K562 (cell line): ENCODE data around the gene MTA2. TPM values are rescaled to one million over a fixed set of nuclear protein-coding genes. Genes with fewer than 3 reads are reported as not detected.

Experiments
- CBFA2T3 ChIP-seq: fragments of 450-650 bp; IDR thresholded peaks from 2 replicates; pipeline ENCODE4 v1.6.1; 2017
- CREBBP ChIP-seq: IDR thresholded peaks from one replicate; pipeline ENCODE4 v1.6.1; 2012; ENCODE audit warnings: low read depth, mild to moderate bottlenecking, control low read depth, inconsistent platforms, low read length
- CUX1 ChIP-seq: fragments of 200-800 bp; sonication (Bioruptor generic); IDR thresholded peaks from 2 replicates; pipeline ENCODE4 v1.6.1; 2016; ENCODE audit warnings: missing genetic modification characterization, missing compliant biosample characterization
- FOS ChIP-seq: IDR thresholded peaks from 3 replicates; pipeline ENCODE4 v1.6.1; 2011; ENCODE audit not compliant: insufficient read length; ENCODE audit errors: extremely low read depth
- GTF2B ChIP-seq: IDR thresholded peaks from 2 replicates; pipeline ENCODE4 v1.6.1; 2011; ENCODE audit not compliant: insufficient read length; ENCODE audit errors: extremely low read depth
- JUNB ChIP-seq: fragments of 450-650 bp; formaldehyde crosslinking; conservative IDR thresholded peaks from 2 replicates; pipeline ENCODE4 v1.4.0; 2020; ENCODE audit warnings: mild to moderate bottlenecking
- LEF1 ChIP-seq: fragments of 450-650 bp; IDR thresholded peaks from 2 replicates; pipeline ENCODE4 v1.6.1; 2016; ENCODE audit warnings: mild to moderate bottlenecking
- MEIS2 ChIP-seq: fragments of 450-650 bp; IDR thresholded peaks from 2 replicates; pipeline ENCODE4 v1.6.1; 2014; ENCODE audit warnings: mild to moderate bottlenecking; ENCODE audit not compliant: partially characterized antibody
- PHB ChIP-seq: fragments of 250-450 bp; sonication (Bioruptor Pico); IDR thresholded peaks from 2 replicates; pipeline ENCODE4 v1.5.0; 2021
- SIX5 ChIP-seq, 2 experiments: IDR thresholded peaks; 2 replicates each; pipeline ENCODE4 v1.6.1; 2011; ENCODE audit warnings: low read length in 2 of 2, borderline replicate concordance in 1 of 2, low read depth in 1 of 2, mild to moderate bottlenecking in 1 of 2, moderate library complexity in 1 of 2; ENCODE audit not compliant: insufficient read depth in 1 of 2
- SP2 ChIP-seq: IDR thresholded peaks from 2 replicates; pipeline ENCODE4 v1.6.1; 2011; ENCODE audit warnings: mild to moderate bottlenecking, low read depth, low read length, moderate library complexity; ENCODE audit not compliant: poor library complexity, severe bottlenecking; ENCODE audit errors: extremely low read depth
- SRSF3 ChIP-seq: fragments of 200-400 bp; formaldehyde crosslinking; IDR thresholded peaks from 2 replicates; pipeline ENCODE4 v1.6.1; 2016; ENCODE audit warnings: mild to moderate bottlenecking, low read length, moderate library complexity; ENCODE audit not compliant: insufficient read depth
- SUPT5H ChIP-seq: fragments of 450-650 bp; IDR thresholded peaks from 2 replicates; pipeline ENCODE4 v1.6.1; 2016
- TAF7 ChIP-seq: fragments of 450-650 bp; IDR thresholded peaks from 2 replicates; pipeline ENCODE4 v1.6.1; 2016; ENCODE audit warnings: missing genetic modification characterization, missing compliant biosample characterization
- ZBTB8A ChIP-seq: fragments of 450-650 bp; IDR thresholded peaks from 2 replicates; pipeline ENCODE4 v1.6.1; 2018; ENCODE audit warnings: mild to moderate bottlenecking, moderate library complexity; ENCODE audit not compliant: partially characterized antibody
- ZFPM2 ChIP-seq: fragments of 250-450 bp; sonication (Bioruptor Pico); IDR thresholded peaks from 2 replicates; pipeline ENCODE4 v1.5.1; 2022; ENCODE audit warnings: mild to moderate bottlenecking
- ZNF277 ChIP-seq: fragments of 250-450 bp; sonication (Bioruptor Pico); IDR thresholded peaks from 2 replicates; pipeline ENCODE4 v1.8.0; 2022; ENCODE audit warnings: inconsistent platforms, mild to moderate bottlenecking, moderate library complexity, borderline replicate concordance
- ZNF436 ChIP-seq: fragments of 250-450, 450-650 bp; sonication (Bioruptor Pico); formaldehyde crosslinking; IDR thresholded peaks from 2 replicates; pipeline ENCODE4 v1.7.0; 2020; ENCODE audit warnings: mild to moderate bottlenecking
- ZNF696 ChIP-seq: fragments of 250-450 bp; sonication (Bioruptor Pico); conservative IDR thresholded peaks from 2 replicates; pipeline ENCODE4 v1.4.0; 2020; ENCODE audit warnings: mild to moderate bottlenecking, moderate library complexity
- polyA plus RNA-seq, 8 experiments: library from polyadenylated mRNA; depleted of rRNA in 4 of 8; stranded (reverse) in 5 of 8; unstranded in 3 of 8; fragments of >200 nt; fragmentation: Nextera tagmentation in 2 of 8; fragmentation: Illumina TruSeq in 1 of 8; extraction: Ambion mirVana in 2 of 8; extraction: Trizol in 1 of 8; gene quantifications; 2 replicates each; pipeline versions ENCODE4 v1.2.1 to v1.2.3, GENCODE V29; 2011 to 2014; ENCODE audit warnings: inconsistent platforms in 1 of 8, missing spikeins in 1 of 8
- total RNA-seq, 7 experiments: library from RNA; depleted of rRNA in 6 of 7; stranded (reverse); fragments of >200 nt in 6 of 7; fragmentation: Illumina TruSeq in 2 of 7; extraction: Trizol in 2 of 7; gene quantifications; 2 replicates each; pipeline versions ENCODE4 v1.2.1 to v1.2.3, GENCODE V29; 2011 to 2021; ENCODE audit warnings: low replicate concordance in 1 of 7

Gene MTA2
- total and polyA plus RNA-seq, 9 of the 15 experiments (the other 6 are each of a cell fraction or from before 2014, with no cell fraction given) = 6.2 to 220 (median 172) TPM

GRCh38 chr11:62556108-62556874, 45.4 kb downstream of the MTA2 start (continued):
- TF ChIP-seq ZBTB8A (no peak), ZFPM2 (CRISPR knock-in tag) (no peak), CREBBP (no peak), SRSF3 (no peak), CUX1 (CRISPR knock-in tag) (no peak), GTF2B (no peak), FOS (peak; percentile 40), JUNB (CRISPR knock-in tag) (peak; percentile 46; the same call in 1 of the 2 replicates), MEIS2 (no peak), CBFA2T3 (no peak; the same call in 1 of the 2 replicates), PHB (CRISPR knock-in tag) (no peak), ZNF277 (CRISPR knock-in tag) (no peak), SUPT5H (no peak), ZNF436 (CRISPR knock-in tag) (no peak), TAF7 (no peak), SIX5 (IDR thresholded peaks at IDR 0.05; ENCODE audit: borderline replicate concordance in 1 of 2, insufficient read depth in 1 of 2, low read depth in 1 of 2, low read length in 2 of 2) (no peak), SP2 (no peak), LEF1 (peak; percentile 58; the same call in 1 of the 2 replicates), ZNF696 (CRISPR knock-in tag) (no peak)
